K562 (cell line): Measurements from ENCODE around the gene CNGB1. TPM values are rescaled to one million over a fixed set of nuclear protein-coding genes. Genes with fewer than 3 reads are reported as not detected.

Source experiments
- ATAC-seq: fragments of 200-7000 bp; cut with Tn5 transposase; 3 replicates; pipeline ENCODE4 v1.9.1; 2020; ENCODE audit warnings: moderate library complexity
- BruUV-seq: library from RNA; stranded (reverse); fragments of 400-500 nt; replicated peaks from 2 replicates; lab custom pipeline; 2021; lab: Mats Ljungman, UMichigan
- CTCF ChIA-PET: fragments of 300-600 bp; formaldehyde crosslinking; extraction: SDS; loops from one replicate; lab custom pipeline; 2021; ENCODE audit warnings: low intra/inter-chr PET ratio; lab: Yijun Ruan, JAX
- POLR2A ChIA-PET: fragments of 300-600, 350-650 bp; sonication (Branson Sonifier 250); formaldehyde crosslinking; extraction: SDS; loops from one replicate; lab custom pipeline; 2021; ENCODE audit warnings: antibody characterized with exemption, inconsistent platforms; lab: Yijun Ruan, JAX
- DNase-seq, 4 experiments: peaks; one replicate each; pipeline versions ENCODE4 v3.0.0 to v3.0.0-alpha.2; 2011 to 2018; ENCODE audit warnings: low spot score in 3 of 4, mixed read lengths in 3 of 4; ENCODE audit errors: extremely low read depth in 1 of 4
- FAIRE-seq: peaks from 2 replicates; lab custom pipeline; 2011; peaks lifted over from hg19 to GRCh38; lab: Jason Lieb, UNC
- H2AFZ ChIP-seq: 2 replicates; pipeline ENCODE4 v1.6.0; 2011; ENCODE audit warnings: low read depth, low read length, control low read depth, inconsistent platforms
- H3K27ac ChIP-seq: fragments of 200-600 bp; 3 replicates; pipeline ENCODE4 v1.8.0; 2011; ENCODE audit warnings: low read depth, mild to moderate bottlenecking, control low read depth, inconsistent platforms, low read length, moderate library complexity, mixed read lengths; ENCODE audit errors: extremely low read depth
- H3K27me3 ChIP-seq, 2 experiments: fragments of 300-600 bp in 1 of 2; 2 replicates in 1 of 2; 3 replicates in 1 of 2; pipeline versions ENCODE4 v1.6.0 to v1.8.0; 2011; ENCODE audit warnings: inconsistent platforms in 2 of 2, low read length in 2 of 2, mild to moderate bottlenecking in 1 of 2, mixed read lengths in 1 of 2, moderate library complexity in 1 of 2; ENCODE audit not compliant: control insufficient read depth in 2 of 2, insufficient read depth in 2 of 2
- H3K36me3 ChIP-seq: fragments of 300-600 bp; 3 replicates; pipeline ENCODE4 v1.8.0; 2011; ENCODE audit warnings: mild to moderate bottlenecking, low read length, inconsistent platforms; ENCODE audit not compliant: control insufficient read depth, insufficient read depth
- H3K4me1 ChIP-seq, 2 experiments: fragments of 200-600 bp in 1 of 2; replicated peaks in 1 of 2; 2 replicates in 1 of 2; 3 replicates in 1 of 2; pipeline versions ENCODE4 v1.5.1 to v1.8.0; 2011; ENCODE audit warnings: inconsistent platforms in 2 of 2, low read length in 2 of 2, mild to moderate bottlenecking in 1 of 2, mixed read lengths in 1 of 2, moderate library complexity in 1 of 2; ENCODE audit not compliant: control insufficient read depth in 2 of 2, insufficient read depth in 2 of 2
- H3K4me2 ChIP-seq: 2 replicates; pipeline ENCODE4 v1.6.1; 2011; ENCODE audit warnings: low read length, control low read depth, inconsistent platforms, mixed read lengths; ENCODE audit not compliant: insufficient read depth
- H3K4me3 ChIP-seq: fragments of 200-600 bp; sonication (generic), shearing (Covaris generic); 2 replicates; pipeline ENCODE4 v1.5.1; 2016; ENCODE audit warnings: control low read depth, inconsistent platforms
- H3K79me2 ChIP-seq: fragments of 200-600 bp; 3 replicates; pipeline ENCODE4 v1.8.0; 2011; ENCODE audit warnings: low read length, inconsistent platforms; ENCODE audit not compliant: control insufficient read depth, insufficient read depth
- H3K9ac ChIP-seq, 2 experiments: 2 replicates each; pipeline versions ENCODE4 v1.6.0 to v1.6.1; 2011; ENCODE audit warnings: low read depth in 2 of 2, low read length in 2 of 2, control low read depth in 1 of 2, inconsistent platforms in 1 of 2, mild to moderate bottlenecking in 1 of 2, mixed read lengths in 1 of 2; ENCODE audit not compliant: insufficient read depth in 1 of 2
- H3K9me1 ChIP-seq: one replicate; pipeline ENCODE4 v1.6.0; 2011; ENCODE audit warnings: inconsistent platforms, mild to moderate bottlenecking, low read length, moderate library complexity; ENCODE audit not compliant: control insufficient read depth, insufficient read depth
- H3K9me3 ChIP-seq: replicated peaks from 2 replicates; pipeline ENCODE4 v1.5.1; 2011; ENCODE audit warnings: low read depth, low read length, inconsistent platforms; ENCODE audit not compliant: control insufficient read depth, insufficient read depth
- H4K20me1 ChIP-seq: replicated peaks from 2 replicates; pipeline ENCODE4 v1.6.1; 2011; ENCODE audit warnings: low read length, inconsistent platforms, mixed read lengths; ENCODE audit not compliant: control insufficient read depth, insufficient read depth
- BCOR ChIP-seq: fragments of 450-650 bp; IDR thresholded peaks from 2 replicates; pipeline ENCODE4 v1.6.1; 2016
- BRD4 ChIP-seq: fragments of 200-600 bp; sonication (generic); IDR thresholded peaks from 2 replicates; pipeline ENCODE4 v1.6.1; 2017; ENCODE audit warnings: inconsistent platforms
- KDM1A ChIP-seq, 2 experiments: fragments of 450-650 bp; IDR thresholded peaks; 2 replicates each; pipeline ENCODE4 v1.6.1; 2016; ENCODE audit warnings: mild to moderate bottlenecking in 2 of 2
- MAFF ChIP-seq: IDR thresholded peaks from 2 replicates; pipeline ENCODE4 v1.6.1; 2012; ENCODE audit warnings: low read length, improper control_type of control experiment
- RBM25 ChIP-seq: fragments of 200-400 bp; formaldehyde crosslinking; IDR thresholded peaks from 2 replicates; pipeline ENCODE4 v1.6.1; 2018; ENCODE audit warnings: low read length, low read depth, moderate library complexity; ENCODE audit not compliant: severe bottlenecking
- RCOR1 ChIP-seq, 2 experiments: IDR thresholded peaks; 2 replicates each; pipeline ENCODE4 v1.6.1; 2012; ENCODE audit warnings: low read depth in 2 of 2, low read length in 2 of 2, borderline replicate concordance in 1 of 2, improper control_type of control experiment in 1 of 2
- SMARCA5 ChIP-seq: fragments of 450-650 bp; IDR thresholded peaks from 2 replicates; pipeline ENCODE4 v1.6.1; 2016
- SMARCE1 ChIP-seq: fragments of 450-650 bp; IDR thresholded peaks from 2 replicates; pipeline ENCODE4 v1.7.1; 2016; ENCODE audit warnings: mild to moderate bottlenecking
- SRF ChIP-seq, 2 experiments: fragments of 250-450, 450-650 bp in 1 of 2; sonication (Bioruptor Pico) in 1 of 2; sonication (generic) in 1 of 2; formaldehyde crosslinking; IDR thresholded peaks; 2 replicates each; pipeline versions ENCODE4 v1.5.0 to v1.5.1; 2020 to 2022; ENCODE audit warnings: mild to moderate bottlenecking in 1 of 2, missing genetic modification reagents in 1 of 2
- STAT5A ChIP-seq: IDR thresholded peaks from 2 replicates; pipeline ENCODE4 v1.6.1; 2012; ENCODE audit warnings: low read length, inconsistent platforms, borderline replicate concordance
- ZC3H8 ChIP-seq: fragments of 450-650 bp; IDR thresholded peaks from 2 replicates; pipeline ENCODE4 v1.6.1; 2017
- ZFP36 ChIP-seq: fragments of 150-350 bp; IDR thresholded peaks from 2 replicates; pipeline ENCODE4 v1.6.1; 2018; ENCODE audit warnings: low read length, low read depth; ENCODE audit not compliant: partially characterized antibody
- ZKSCAN1 ChIP-seq: fragments of 150-350 bp; IDR thresholded peaks from 2 replicates; pipeline ENCODE4 v1.6.1; 2016; ENCODE audit warnings: low read depth, low read length
- ZNF23 ChIP-seq: fragments of 250-450 bp; sonication (Bioruptor Pico); IDR thresholded peaks from 2 replicates; pipeline ENCODE4 v1.4.0; 2020; ENCODE audit warnings: mild to moderate bottlenecking
- WGBS: fragments of 100-300 bp; shearing (Covaris generic); methylation state at CpG from one replicate; pipeline ENCODE4 v1.1.6; 2016; ENCODE audit warnings: low coverage, mixed read lengths; ENCODE audit not compliant: insufficient coverage; ENCODE audit errors: missing lambda C conversion rate; 5-methylcytosine and 5-hydroxymethylcytosine counted together
- in situ Hi-C: fragments of 300-500 bp; cut with MboI; formaldehyde crosslinking; loops from 4 replicates; pipeline ENCODE4 v1.15.0; 2018; ENCODE audit warnings: inconsistent platforms, mixed read lengths
- intact Hi-C: fragments of 100-400 bp; cut with micrococcal nuclease; formaldehyde crosslinking; loops from 2 replicates; pipeline ENCODE4 v1.14.2; 2022
- polyA plus RNA-seq, 8 experiments: library from polyadenylated mRNA; depleted of rRNA in 4 of 8; stranded (reverse) in 5 of 8; unstranded in 3 of 8; fragments of >200 nt; fragmentation: Nextera tagmentation in 2 of 8; fragmentation: Illumina TruSeq in 1 of 8; extraction: Ambion mirVana in 2 of 8; extraction: Trizol in 1 of 8; gene quantifications; 2 replicates each; pipeline versions ENCODE4 v1.2.1 to v1.2.3, GENCODE V29; 2011 to 2014; ENCODE audit warnings: inconsistent platforms in 1 of 8, missing spikeins in 1 of 8
- total RNA-seq, 7 experiments: library from RNA; depleted of rRNA in 6 of 7; stranded (reverse); fragments of >200 nt in 6 of 7; fragmentation: Illumina TruSeq in 2 of 7; extraction: Trizol in 2 of 7; gene quantifications; 2 replicates each; pipeline versions ENCODE4 v1.2.1 to v1.2.3, GENCODE V29; 2011 to 2021; ENCODE audit warnings: low replicate concordance in 1 of 7

The CNGB1 gene
- total and polyA plus RNA-seq, 9 of the 15 experiments (the other 6 are each of a cell fraction or from before 2014, with no cell fraction given): not detected

- ChIA-PET POLR2A (interaction anchor here (0.7 to 2.8 kb wide), 3 partner anchors 12 to 211 kb away, joined by 3 to 18 read pairs (median 4); a partner anchor contains a TSS), CTCF (no interaction called here)
- H3K9me3 ChIP-seq: no peaks in the 10 kb centered on the region
- no peaks in the 10 kb centered on the region for H3K9me1 ChIP-seq
- no peaks in the 10 kb centered on the region for H3K79me2 ChIP-seq
- peak overlapping the region; percentile 44; the same call in 1 of the 2 replicates for H2AFZ ChIP-seq
- H3K4me2 ChIP-seq: peak overlapping the region; percentile 16; the same call in 1 of the 2 replicates
- 18% methylated on average over 12 of the region's 12 CpGs for WGBS
- no peak for FAIRE-seq
- intact Hi-C loops (no loop called here), in situ Hi-C loops (no loop called here)
- TF ChIP-seq SRF (CRISPR knock-in tag; IDR thresholded peaks at IDR 0.05): peak in 1 of 2 experiments; percentile 66; a peak in 1 of 4 replicates
- no peak for TF ChIP-seq SMARCE1
- TF ChIP-seq ZKSCAN1: 0 out of 2 replicates have a peak, but pooled peaks have one; percentile 9
- TF ChIP-seq BRD4: no peak
- H3K4me3 ChIP-seq: no peak overlapping the region
- BruUV-seq: no TSS peak
- no peaks in the 10 kb centered on the region for H3K36me3 ChIP-seq
- DNase-seq: no peak
- ATAC-seq: peak; percentile 20
- peak overlapping the region in 1 of 2 experiments; percentile 86; a peak in 2 of 4 replicates for H3K9ac ChIP-seq
- no peaks in the 10 kb centered on the region for H4K20me1 ChIP-seq
- H3K27ac ChIP-seq: no peak overlapping the region
- no peaks in the 10 kb centered on the region; a peak in 1 of 5 replicates for H3K27me3 ChIP-seq
- peaks cover 0 to 19% of the 10 kb centered on the region in 2 experiments; a peak in 3 of 5 replicates for H3K4me1 ChIP-seq
Measured at GRCh38 chr16:57955572-57956188, 15.2 kb downstream of the CNGB1 start.

GRCh38 chr16:57953857-57954256, 17.1 kb downstream of the CNGB1 start:
- ATAC-seq (no peak), DNase-seq (no peak), FAIRE-seq (no peak)
- Histone ChIP-seq H3K9ac (no peak overlapping the region), H3K27me3 (no peaks in the 10 kb centered on the region; a peak in 1 of 5 replicates), H3K36me3 (no peaks in the 10 kb centered on the region), H4K20me1 (no peaks in the 10 kb centered on the region; the same call in none of the 2 replicates), H3K4me3 (no peak overlapping the region), H3K79me2 (no peaks in the 10 kb centered on the region), H3K9me1 (no peaks in the 10 kb centered on the region), H3K4me2 (no peak overlapping the region), H3K9me3 (no peaks in the 10 kb centered on the region), H3K4me1 (peaks cover 0 to 14% of the 10 kb centered on the region in 2 experiments; a peak in 3 of 5 replicates), H2AFZ (no peak overlapping the region), H3K27ac (no peak overlapping the region)
- intact Hi-C loops: no loop called here
- no TSS peak for BruUV-seq
- 18% methylated on average over 1 of the region's 1 CpG for WGBS
- TF ChIP-seq KDM1A (IDR thresholded peaks at IDR 0.05) (peak; percentile 48 to 55; a peak in 3 of 4 replicates), ZFP36 (peak; percentile 77), RBM25 (peak; percentile 85), BCOR (peak; percentile 77), ZNF23 (CRISPR knock-in tag) (no peak), ZC3H8 (no peak), RCOR1 (IDR thresholded peaks at IDR 0.05; ENCODE audit: borderline replicate concordance in 1 of 2, low read depth in 2 of 2, low read length in 2 of 2) (0 out of 4 replicates have a peak, but pooled peaks of 1 of the 2 experiments have one; percentile 8), STAT5A (no peak), MAFF (no peak), SMARCA5 (peak; percentile 58; the same call in 1 of the 2 replicates)
- ChIA-PET CTCF (no interaction called here), POLR2A (interaction anchor here (1.0 kb wide), 1 partner anchor 48 kb away, joined by 3 read pairs; no protein-coding TSS in a partner anchor)
- in situ Hi-C loops: no loop called here
